K562 (cell line): ENCODE data around the gene BOLL. TPM values are rescaled to one million over a fixed set of nuclear protein-coding genes. Genes with fewer than 3 reads are reported as not detected.

Experiments
- AFF4 ChIP-seq: sonication (generic); formaldehyde crosslinking; IDR thresholded peaks from 2 replicates; pipeline ENCODE4 v1.8.0; 2023; ENCODE audit warnings: mild to moderate bottlenecking, missing genetic modification reagents
- CC2D1A ChIP-seq: fragments of 450-650 bp; IDR thresholded peaks from 2 replicates; pipeline ENCODE4 v1.6.1; 2017; ENCODE audit warnings: mild to moderate bottlenecking
- CLOCK ChIP-seq: fragments of 250-450 bp; sonication (Bioruptor Pico); IDR thresholded peaks from 2 replicates; pipeline ENCODE4 v1.4.0; 2020; ENCODE audit warnings: mild to moderate bottlenecking, moderate library complexity, borderline replicate concordance
- EP300 ChIP-seq: IDR thresholded peaks from 2 replicates; pipeline ENCODE4 v1.6.1; 2012; ENCODE audit warnings: low read length, improper control_type of control experiment
- GABPB2 ChIP-seq: fragments of 250-450 bp; sonication (Bioruptor Pico); conservative IDR thresholded peaks from 2 replicates; pipeline ENCODE4 v1.5.1; 2021; ENCODE audit warnings: mild to moderate bottlenecking
- HES1 ChIP-seq: fragments of 450-650 bp; IDR thresholded peaks from 2 replicates; pipeline ENCODE4 v1.6.1; 2016; ENCODE audit warnings: low read depth, mild to moderate bottlenecking, moderate library complexity
- HMGXB4 ChIP-seq: sonication (generic); formaldehyde crosslinking; IDR thresholded peaks from 2 replicates; pipeline ENCODE4 v1.8.1; 2023; ENCODE audit warnings: mild to moderate bottlenecking, missing genetic modification reagents
- KDM2B ChIP-seq: fragments of 250-450 bp; sonication (Bioruptor Pico); IDR thresholded peaks from 2 replicates; pipeline ENCODE4 v1.8.0; 2021; ENCODE audit warnings: mild to moderate bottlenecking, moderate library complexity
- MAX ChIP-seq: sonication (generic); formaldehyde crosslinking; IDR thresholded peaks from 2 replicates; pipeline ENCODE4 v1.9.0; 2022; ENCODE audit warnings: mild to moderate bottlenecking, missing genetic modification reagents
- PCBP2 ChIP-seq: fragments of 200-400 bp; formaldehyde crosslinking; IDR thresholded peaks from 2 replicates; pipeline ENCODE4 v1.6.1; 2018; ENCODE audit warnings: low read length, low read depth, mild to moderate bottlenecking, moderate library complexity; ENCODE audit not compliant: poor library complexity, severe bottlenecking
- POLR3G ChIP-seq: IDR thresholded peaks from 2 replicates; pipeline ENCODE4 v1.6.1; 2011; ENCODE audit not compliant: insufficient read length, insufficient replicate concordance; ENCODE audit errors: extremely low read depth
- SMAD1 ChIP-seq: fragments of 150-350 bp; IDR thresholded peaks from 2 replicates; pipeline ENCODE4 v1.6.1; 2014; ENCODE audit warnings: low read length, low read depth; ENCODE audit not compliant: partially characterized antibody
- SRSF3 ChIP-seq: fragments of 200-400 bp; formaldehyde crosslinking; IDR thresholded peaks from 2 replicates; pipeline ENCODE4 v1.6.1; 2016; ENCODE audit warnings: mild to moderate bottlenecking, low read length, moderate library complexity; ENCODE audit not compliant: insufficient read depth
- ZBTB9 ChIP-seq: fragments of 450-650 bp; formaldehyde crosslinking; IDR thresholded peaks from 2 replicates; pipeline ENCODE4 v1.4.0; 2020; ENCODE audit warnings: mild to moderate bottlenecking, moderate library complexity
- ZNF232 ChIP-seq: sonication (generic); formaldehyde crosslinking; IDR thresholded peaks from 2 replicates; pipeline ENCODE4 v1.8.0; 2022; ENCODE audit warnings: mild to moderate bottlenecking, missing genetic modification reagents
- ZNF444 ChIP-seq: fragments of 250-450 bp; sonication (Bioruptor Pico); IDR thresholded peaks from 2 replicates; pipeline ENCODE4 v1.4.0; 2020; ENCODE audit warnings: mild to moderate bottlenecking, moderate library complexity
- ZNF778 ChIP-seq: fragments of 450-650 bp; formaldehyde crosslinking; IDR thresholded peaks from 2 replicates; pipeline ENCODE4 v1.4.0; 2020; ENCODE audit warnings: mild to moderate bottlenecking, moderate library complexity
- polyA plus RNA-seq, 8 experiments: library from polyadenylated mRNA; depleted of rRNA in 4 of 8; stranded (reverse) in 5 of 8; unstranded in 3 of 8; fragments of >200 nt; fragmentation: Nextera tagmentation in 2 of 8; fragmentation: Illumina TruSeq in 1 of 8; extraction: Ambion mirVana in 2 of 8; extraction: Trizol in 1 of 8; gene quantifications; 2 replicates each; pipeline versions ENCODE4 v1.2.1 to v1.2.3, GENCODE V29; 2011 to 2014; ENCODE audit warnings: inconsistent platforms in 1 of 8, missing spikeins in 1 of 8
- total RNA-seq, 7 experiments: library from RNA; depleted of rRNA in 6 of 7; stranded (reverse); fragments of >200 nt in 6 of 7; fragmentation: Illumina TruSeq in 2 of 7; extraction: Trizol in 2 of 7; gene quantifications; 2 replicates each; pipeline versions ENCODE4 v1.2.1 to v1.2.3, GENCODE V29; 2011 to 2021; ENCODE audit warnings: low replicate concordance in 1 of 7

The BOLL gene
- total and polyA plus RNA-seq, 9 of the 15 experiments (the other 6 are each of a cell fraction or from before 2014, with no cell fraction given) = 0.11 to 0.55 (median 0.19) TPM; not detected in 1

GRCh38 chr2:197813093-197813787 lies 28.1 kb upstream of the BOLL start (continued):
- TF ChIP-seq ZBTB9 = no peak
- TF ChIP-seq ZNF778 (CRISPR knock-in tag) = no peak
- TF ChIP-seq MAX (CRISPR knock-in tag) = no peak
- no peak for TF ChIP-seq PCBP2
- TF ChIP-seq EP300 = peak; percentile 52
- no peak for TF ChIP-seq ZNF232 (CRISPR knock-in tag)
- TF ChIP-seq KDM2B (CRISPR knock-in tag) = no peak
- TF ChIP-seq CLOCK (CRISPR knock-in tag) = no peak
- TF ChIP-seq AFF4 (CRISPR knock-in tag) = no peak
- TF ChIP-seq CC2D1A = 0 out of 2 replicates have a peak, but pooled peaks have one; percentile 23
- TF ChIP-seq SRSF3 = no peak
- TF ChIP-seq ZNF444 (CRISPR knock-in tag) = no peak
- no peak for TF ChIP-seq POLR3G
- no peak for TF ChIP-seq HMGXB4 (CRISPR knock-in tag)
- no peak for TF ChIP-seq SMAD1
- no peak for TF ChIP-seq HES1
- no peak for TF ChIP-seq GABPB2 (CRISPR knock-in tag)
